MM.1S (cell line): Measurements from ENCODE around the gene GMCL2.

Source experiments
- DNase-seq: peaks from one replicate; pipeline ENCODE4 v3.0.0-alpha.2; 2015
- H2AFZ ChIP-seq: fragments of 300-600 bp; sonication (generic); 2 replicates; pipeline ENCODE4 v1.6.0; 2016; ENCODE audit warnings: antibody characterized with exemption, low read length
- H3F3A ChIP-seq: fragments of 300-600 bp; sonication (generic); 2 replicates; pipeline ENCODE4 v1.6.1; 2016; ENCODE audit warnings: mild to moderate bottlenecking, antibody characterized with exemption, low read length, moderate library complexity, mixed read lengths; ENCODE audit not compliant: insufficient read depth
- H3K27ac ChIP-seq: fragments of 300-600 bp; sonication (generic); 2 replicates; pipeline ENCODE4 v1.5.1; 2016; ENCODE audit warnings: mild to moderate bottlenecking, low read length
- H3K27me3 ChIP-seq: fragments of 300-600 bp; sonication (generic); replicated peaks from 2 replicates; pipeline ENCODE4 v1.6.0; 2016; ENCODE audit warnings: low read length; ENCODE audit not compliant: insufficient read depth
- H3K36me3 ChIP-seq: fragments of 300-600 bp; sonication (generic); replicated peaks from 2 replicates; pipeline ENCODE4 v1.6.1; 2016; ENCODE audit warnings: mild to moderate bottlenecking, low read length, mixed read lengths; ENCODE audit not compliant: insufficient read depth
- H3K4me1 ChIP-seq: fragments of 300-600 bp; sonication (generic); 2 replicates; pipeline ENCODE4 v1.6.1; 2016; ENCODE audit warnings: low read length, mixed read lengths
- H3K4me2 ChIP-seq: fragments of 300-600 bp; sonication (generic); 2 replicates; pipeline ENCODE4 v1.6.0; 2016; ENCODE audit warnings: low read depth, low read length
- H3K4me3 ChIP-seq: fragments of 300-600 bp; sonication (generic); 2 replicates; pipeline ENCODE4 v1.5.1; 2016; ENCODE audit warnings: low read length, mixed read lengths
- H3K79me2 ChIP-seq: fragments of 300-600 bp; sonication (generic); 2 replicates; pipeline ENCODE4 v1.6.1; 2016; ENCODE audit warnings: mixed run types, low read length, mixed read lengths
- H3K9ac ChIP-seq: fragments of 300-600 bp; sonication (generic); 2 replicates; pipeline ENCODE4 v1.6.1; 2016; ENCODE audit warnings: low read length, mixed read lengths
- H3K9me2 ChIP-seq: fragments of 300-600 bp; sonication (generic); replicated peaks from 2 replicates; pipeline ENCODE4 v1.6.1; 2016; ENCODE audit warnings: mild to moderate bottlenecking, low read length, mixed read lengths; ENCODE audit not compliant: insufficient read depth
- H3K9me3 ChIP-seq: fragments of 300-600 bp; sonication (generic); replicated peaks from 2 replicates; pipeline ENCODE4 v1.6.1; 2016; ENCODE audit warnings: mild to moderate bottlenecking, low read length, mixed read lengths; ENCODE audit not compliant: insufficient read depth
- H4K20me1 ChIP-seq: fragments of 300-600 bp; sonication (generic); 2 replicates; pipeline ENCODE4 v1.6.1; 2016; ENCODE audit warnings: mild to moderate bottlenecking, low read length, moderate library complexity, mixed read lengths; ENCODE audit not compliant: insufficient read depth
- EZH2 ChIP-seq: fragments of 300-600 bp; sonication (generic); optimal IDR thresholded peaks from 2 replicates; pipeline ENCODE3; 2017; ENCODE audit warnings: low read depth, mild to moderate bottlenecking, antibody characterized with exemption, low read length, mixed read lengths
- EZH2phosphoT487 ChIP-seq: fragments of 300-600 bp; sonication (generic); IDR thresholded peaks from 2 replicates; pipeline ENCODE4 v1.6.1; 2018; ENCODE audit warnings: antibody characterized with exemption, low read length
- TF ChIP-seq, protein P1 (sequence below): fragments of 300-600 bp; sonication (generic); IDR thresholded peaks from 2 replicates; pipeline ENCODE4 v1.5.1; 2016; ENCODE audit warnings: antibody characterized with exemption, low read length, mixed read lengths

The GMCL2 gene

DNA sequence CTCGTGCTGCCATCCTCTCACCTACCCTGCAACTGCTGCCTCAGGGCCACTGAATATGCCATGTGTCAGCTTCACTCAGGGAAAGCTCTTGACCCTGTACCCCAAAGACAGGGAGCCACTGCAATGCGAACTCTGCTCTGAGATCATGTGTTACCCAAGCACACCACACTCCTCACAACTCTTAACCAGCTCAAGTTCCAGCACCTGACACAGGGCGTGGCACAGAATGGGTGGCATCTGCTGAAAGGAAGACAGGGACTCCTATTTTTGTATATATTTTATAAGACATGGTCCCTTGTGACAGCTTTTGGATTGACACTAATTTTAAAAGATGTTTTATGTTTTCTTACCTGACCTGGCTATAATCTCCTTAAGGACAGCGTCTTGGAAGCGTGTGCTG, 34.7 kb upstream of the GMCL2 start:
- Histone ChIP-seq H3K4me3 (no peak overlapping the region), H3K27me3 (no peaks in the 10 kb centered on the region), H2AFZ (no peak overlapping the region), H4K20me1 (no peaks in the 10 kb centered on the region), H3K9me2 (no peaks in the 10 kb centered on the region), H3K36me3 (no peaks in the 10 kb centered on the region), H3K27ac (no peak overlapping the region), H3K79me2 (no peaks in the 10 kb centered on the region), H3K4me1 (no peaks in the 10 kb centered on the region), H3K9me3 (no peaks in the 10 kb centered on the region), H3F3A (peaks cover 10% of the 10 kb centered on the region; the same call in 1 of the 2 replicates), H3K9ac (no peak overlapping the region), H3K4me2 (no peak overlapping the region)
- no peak for DNase-seq
- TF ChIP-seq EZH2phosphoT487 (no peak), EZH2 (no peak)
- TF ChIP-seq, protein P1, sequence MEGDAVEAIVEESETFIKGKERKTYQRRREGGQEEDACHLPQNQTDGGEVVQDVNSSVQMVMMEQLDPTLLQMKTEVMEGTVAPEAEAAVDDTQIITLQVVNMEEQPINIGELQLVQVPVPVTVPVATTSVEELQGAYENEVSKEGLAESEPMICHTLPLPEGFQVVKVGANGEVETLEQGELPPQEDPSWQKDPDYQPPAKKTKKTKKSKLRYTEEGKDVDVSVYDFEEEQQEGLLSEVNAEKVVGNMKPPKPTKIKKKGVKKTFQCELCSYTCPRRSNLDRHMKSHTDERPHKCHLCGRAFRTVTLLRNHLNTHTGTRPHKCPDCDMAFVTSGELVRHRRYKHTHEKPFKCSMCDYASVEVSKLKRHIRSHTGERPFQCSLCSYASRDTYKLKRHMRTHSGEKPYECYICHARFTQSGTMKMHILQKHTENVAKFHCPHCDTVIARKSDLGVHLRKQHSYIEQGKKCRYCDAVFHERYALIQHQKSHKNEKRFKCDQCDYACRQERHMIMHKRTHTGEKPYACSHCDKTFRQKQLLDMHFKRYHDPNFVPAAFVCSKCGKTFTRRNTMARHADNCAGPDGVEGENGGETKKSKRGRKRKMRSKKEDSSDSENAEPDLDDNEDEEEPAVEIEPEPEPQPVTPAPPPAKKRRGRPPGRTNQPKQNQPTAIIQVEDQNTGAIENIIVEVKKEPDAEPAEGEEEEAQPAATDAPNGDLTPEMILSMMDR, result no peak

DNA sequence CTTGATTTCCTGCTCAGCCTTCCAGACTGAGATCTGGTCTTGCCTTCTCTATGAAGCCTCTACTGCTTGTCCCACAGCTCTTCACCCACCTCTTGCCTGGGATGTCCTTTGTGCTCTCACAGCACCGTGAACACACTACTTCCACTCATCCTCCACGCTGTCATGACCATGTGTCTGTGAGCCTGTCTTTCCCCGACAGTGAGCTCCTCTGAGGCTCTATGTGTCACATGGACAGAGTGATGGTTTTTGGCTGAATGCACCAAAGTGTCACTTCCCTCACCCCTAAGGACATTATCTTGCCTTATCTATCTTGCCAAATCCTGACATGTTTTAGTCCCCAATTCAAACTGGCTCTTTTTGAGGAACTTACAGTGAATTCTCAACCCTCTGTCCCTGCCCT, 34.1 kb upstream of the GMCL2 start:
- Histone ChIP-seq H3K9ac (no peak overlapping the region), H3K27ac (no peak overlapping the region), H3F3A (peaks cover 12% of the 10 kb centered on the region; the same call in 1 of the 2 replicates), H4K20me1 (no peaks in the 10 kb centered on the region), H3K4me3 (no peak overlapping the region), H3K9me3 (no peaks in the 10 kb centered on the region), H3K79me2 (no peaks in the 10 kb centered on the region), H3K27me3 (no peaks in the 10 kb centered on the region), H3K9me2 (no peaks in the 10 kb centered on the region), H2AFZ (no peak overlapping the region), H3K4me1 (no peaks in the 10 kb centered on the region), H3K4me2 (no peak overlapping the region), H3K36me3 (no peaks in the 10 kb centered on the region; the same call in 1 of the 2 replicates)
- no peak for DNase-seq
- TF ChIP-seq EZH2phosphoT487, result no peak
- TF ChIP-seq EZH2, result no peak
- TF ChIP-seq, protein P1, result no peak

DNA sequence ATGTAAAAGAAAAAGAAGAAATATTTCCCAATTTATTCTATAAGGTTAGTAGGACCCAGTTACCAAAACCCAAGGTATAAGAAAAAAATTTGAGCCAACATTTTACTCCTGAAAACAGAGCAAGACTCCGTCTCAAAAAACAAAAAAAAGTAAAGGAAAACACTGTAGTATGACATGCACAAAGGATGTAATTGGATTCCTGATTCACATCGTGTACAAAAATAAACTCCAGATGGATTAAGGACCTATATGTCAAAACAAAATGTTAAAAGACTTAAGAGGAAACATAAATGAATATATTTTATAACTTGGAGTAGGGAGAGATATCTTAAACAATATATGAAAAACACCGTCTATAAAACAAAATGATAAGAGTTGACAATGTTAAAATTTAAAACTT, 31.7 kb upstream of the GMCL2 start:
- Histone ChIP-seq H3K79me2 (0 out of 2 replicates have a peak, but pooled peaks cover 4% of the 10 kb centered on the region), H3K9me2 (no peaks in the 10 kb centered on the region), H3K36me3 (no peaks in the 10 kb centered on the region; the same call in 1 of the 2 replicates)

More for the DNA sequence above, 31.7 kb upstream of the GMCL2 start:
- H3K4me3 ChIP-seq, result no peak overlapping the region
- no peaks in the 10 kb centered on the region for H4K20me1 ChIP-seq
- no peak overlapping the region for H3K4me2 ChIP-seq
- H3K9ac ChIP-seq, result no peak overlapping the region
- H3K27me3 ChIP-seq, result no peaks in the 10 kb centered on the region
- H3K9me3 ChIP-seq, result no peaks in the 10 kb centered on the region
- peaks cover 14% of the 10 kb centered on the region; the same call in 1 of the 2 replicates for H3F3A ChIP-seq
- no peaks in the 10 kb centered on the region for H3K4me1 ChIP-seq
- H2AFZ ChIP-seq, result no peak overlapping the region
- no peak for DNase-seq
- TF ChIP-seq EZH2phosphoT487, result no peak
- TF ChIP-seq, protein P1, result no peak
- no peak for TF ChIP-seq EZH2
- no peak overlapping the region for H3K27ac ChIP-seq
